ENCODE data around the gene TPRG1L. TPM values are rescaled to one million over a fixed set of nuclear protein-coding genes. Genes with fewer than 3 reads are reported as not detected.
"Not testable (repeated sequence)": the region's sequence is repeated elsewhere in the genome, so short reads cannot be mapped to it uniquely, and the experiment has no call there.

The TPRG1L gene
- polyA plus RNA-seq (ENCODE audit: insufficient read length in 3 of 3), result 10 to 100 TPM; 41.0 to 45.6 (median 41.6) TPM

DNA sequence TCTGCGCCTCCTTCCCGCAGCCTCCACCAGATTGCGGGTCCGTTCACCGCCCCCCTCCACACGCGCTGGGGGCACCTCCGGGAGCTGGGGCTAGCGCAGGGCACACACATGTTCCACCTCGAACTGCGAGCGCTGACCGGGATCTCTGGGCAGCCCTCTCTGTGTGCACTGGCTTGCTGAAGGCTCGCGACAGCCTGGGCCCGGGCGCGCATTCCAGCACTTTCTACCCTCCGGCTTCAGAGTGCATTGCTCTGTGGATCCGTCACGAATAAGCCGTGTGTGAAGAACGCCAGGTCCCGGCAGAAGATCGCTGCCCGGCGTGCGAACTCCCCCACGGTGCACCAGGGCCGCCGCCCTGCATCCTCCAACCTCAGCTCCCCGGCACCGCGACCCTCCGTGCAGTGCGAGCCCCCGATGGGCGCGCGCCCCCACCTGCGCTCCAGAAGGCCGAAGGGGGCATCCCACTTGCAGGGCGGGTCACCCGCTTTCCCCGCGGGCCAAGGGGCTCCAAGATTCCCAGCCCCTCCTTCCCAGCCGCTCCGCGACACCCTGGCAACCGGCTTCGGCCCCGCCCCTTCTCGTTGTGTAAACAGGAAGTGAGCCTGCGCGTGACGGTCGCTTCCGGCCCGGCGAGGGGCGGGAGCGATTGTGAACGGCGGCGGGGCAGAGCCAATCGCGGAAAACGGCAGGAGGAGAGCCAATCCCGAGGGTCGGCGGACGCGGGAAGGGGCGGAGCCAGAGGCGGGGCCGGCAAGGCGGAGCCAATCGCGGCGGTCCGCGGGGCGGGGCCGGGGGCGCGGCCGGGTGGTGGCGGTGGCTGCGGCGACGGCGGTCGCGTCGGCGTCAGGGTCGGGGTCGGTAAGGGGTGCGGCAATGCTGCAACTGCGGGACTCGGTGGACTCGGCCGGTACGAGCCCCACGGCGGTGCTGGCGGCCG is at the start of gene TPRG1L:
TSS of gene TPRG1L (plus strand) at position 816 of the 937 bp plus-strand sequence. CDS start at position 874, 58 bp downstream.
- DNase-seq (ENCODE audit: low read depth in 3 of 3, low spot score in 2 of 3), result peak; percentile 82 to 92 (median 91)

GRCh38 chr1:3575515-3575914 is 49.3 kb upstream of the TPRG1L start:
- DNase-seq (ENCODE audit: low read depth in 3 of 3, low spot score in 2 of 3), result not testable (repeated sequence)

DNA sequence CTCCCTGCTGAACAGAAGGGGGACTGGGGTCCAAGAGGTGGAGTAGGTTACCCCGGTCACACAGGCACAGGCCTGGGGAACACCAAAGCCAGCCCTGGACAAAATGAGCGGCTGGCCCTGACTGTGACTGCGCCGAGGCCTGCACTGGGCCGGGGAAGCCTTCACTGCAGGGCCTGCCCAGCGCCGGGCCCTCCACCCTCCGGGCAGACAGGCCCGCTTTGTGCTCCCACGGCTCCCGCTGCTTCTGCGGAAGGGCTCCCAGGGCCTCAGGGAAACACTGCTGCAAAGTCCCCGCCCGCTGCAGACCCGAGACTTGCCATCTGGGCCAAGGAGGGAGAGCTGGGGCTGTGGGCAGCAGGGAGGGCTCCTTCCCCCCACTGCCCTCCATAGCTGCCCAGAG is 48.8 kb upstream of the TPRG1L start:
- DNase-seq (ENCODE audit: low read depth in 3 of 3, low spot score in 2 of 3), result no peak

GRCh38 chr1:3577300-3577699 is 47.5 kb upstream of the TPRG1L start:
- no peak for DNase-seq (ENCODE audit: low read depth in 3 of 3, low spot score in 2 of 3)

DNA sequence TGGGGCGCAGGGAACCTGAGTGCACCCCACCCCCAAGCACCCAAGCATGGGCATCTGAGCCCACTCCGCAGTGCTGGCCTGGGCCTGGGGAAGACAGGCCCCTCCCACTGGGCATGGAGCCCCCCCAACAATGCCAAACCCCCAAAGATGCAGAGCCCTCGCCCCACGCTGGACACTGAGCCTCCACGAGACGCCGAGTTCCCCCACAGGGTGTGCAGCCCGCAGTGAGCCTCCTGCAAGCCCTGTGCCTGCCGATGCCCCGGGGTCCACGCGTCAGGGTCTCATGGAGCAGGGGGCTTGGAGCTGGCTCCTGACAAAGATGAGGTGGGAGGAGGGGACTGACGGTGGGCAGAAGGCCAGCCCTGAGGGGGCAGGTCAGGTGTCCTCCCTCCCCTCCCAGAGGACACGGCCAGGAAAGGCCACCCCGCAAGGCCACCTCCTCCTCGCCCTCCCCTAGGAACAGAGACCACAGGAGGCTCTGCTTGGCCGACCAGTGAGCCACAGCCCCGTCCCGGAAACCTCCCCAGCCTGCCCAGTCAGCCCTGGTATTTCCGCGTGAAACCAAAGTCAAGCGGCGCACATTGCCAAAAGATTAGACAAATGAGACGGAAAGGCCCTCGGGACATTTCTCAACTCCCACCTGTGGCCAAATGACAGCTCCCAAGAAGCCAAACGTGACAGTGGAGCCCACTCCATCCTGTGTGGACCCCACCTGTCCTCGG is 46.9 kb upstream of the TPRG1L start:
- DNase-seq (ENCODE audit: low read depth in 3 of 3, low spot score in 2 of 3), result no peak

DNA sequence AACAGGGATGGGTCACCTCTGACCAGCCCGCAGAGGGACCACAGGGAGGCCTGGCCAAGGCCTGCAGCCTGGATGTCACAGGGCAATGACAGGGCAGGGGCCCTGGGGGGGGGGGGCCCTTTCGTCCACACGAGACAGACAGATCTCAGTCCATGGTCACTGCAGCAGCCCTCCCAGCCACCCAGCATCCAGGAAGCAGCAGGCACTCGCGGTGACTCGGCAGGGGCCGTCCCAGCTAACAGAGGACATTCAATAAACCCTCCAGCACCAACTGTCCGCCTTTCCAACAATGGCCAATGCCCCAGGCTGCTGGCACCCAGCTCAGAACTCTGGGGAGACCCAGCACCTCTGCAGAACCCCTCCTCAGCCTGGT is 46.4 kb upstream of the TPRG1L start:
- no peak for DNase-seq (ENCODE audit: low read depth in 3 of 3, low spot score in 2 of 3)

DNA sequence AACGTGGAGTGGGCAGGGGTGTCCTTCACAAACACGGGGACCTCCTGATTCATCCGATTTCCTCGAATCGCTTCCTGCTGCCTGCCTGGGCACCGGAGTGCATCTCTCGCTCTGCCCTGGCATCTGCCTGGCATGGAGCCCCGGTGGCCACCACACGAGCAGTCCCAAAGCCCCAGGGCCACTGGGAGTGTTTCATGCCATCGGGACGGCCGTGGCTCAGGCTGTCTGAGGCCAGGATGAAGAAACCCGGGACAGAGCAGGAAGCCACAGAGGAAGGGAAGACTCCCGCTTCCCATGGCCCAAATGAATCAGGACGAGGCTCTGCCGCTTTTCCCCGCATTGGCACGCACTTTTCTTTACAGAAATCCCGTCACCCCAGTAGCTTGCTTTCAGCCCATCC is 45.9 kb upstream of the TPRG1L start:
- no peak for DNase-seq (ENCODE audit: low read depth in 3 of 3, low spot score in 2 of 3)

GRCh38 chr1:3579626-3580025 is 45.2 kb upstream of the TPRG1L start:
- DNase-seq (ENCODE audit: low read depth in 3 of 3, low spot score in 2 of 3), result no peak

DNA sequence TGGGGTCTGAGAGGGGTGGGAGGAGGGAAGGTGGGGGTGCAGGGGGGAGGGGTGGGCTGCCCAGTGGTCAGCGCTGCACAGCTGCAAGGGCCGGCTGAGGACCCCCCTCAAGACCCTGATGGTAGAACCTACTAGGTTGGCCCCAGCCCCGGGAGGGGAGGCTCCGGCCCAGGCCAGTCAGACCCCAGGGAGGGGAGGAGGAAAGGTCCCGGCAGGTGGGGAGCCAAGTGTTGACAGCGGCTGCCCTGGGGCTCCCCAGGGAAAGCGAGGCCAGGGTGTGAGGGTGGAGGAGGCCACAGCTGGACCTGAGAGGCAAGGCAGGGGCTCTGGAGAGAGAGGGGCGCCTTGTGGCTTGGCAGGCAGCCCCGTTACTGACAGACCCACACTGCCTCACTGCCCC is 44.6 kb upstream of the TPRG1L start:
- no peak for DNase-seq (ENCODE audit: low read depth in 3 of 3, low spot score in 2 of 3)

DNA sequence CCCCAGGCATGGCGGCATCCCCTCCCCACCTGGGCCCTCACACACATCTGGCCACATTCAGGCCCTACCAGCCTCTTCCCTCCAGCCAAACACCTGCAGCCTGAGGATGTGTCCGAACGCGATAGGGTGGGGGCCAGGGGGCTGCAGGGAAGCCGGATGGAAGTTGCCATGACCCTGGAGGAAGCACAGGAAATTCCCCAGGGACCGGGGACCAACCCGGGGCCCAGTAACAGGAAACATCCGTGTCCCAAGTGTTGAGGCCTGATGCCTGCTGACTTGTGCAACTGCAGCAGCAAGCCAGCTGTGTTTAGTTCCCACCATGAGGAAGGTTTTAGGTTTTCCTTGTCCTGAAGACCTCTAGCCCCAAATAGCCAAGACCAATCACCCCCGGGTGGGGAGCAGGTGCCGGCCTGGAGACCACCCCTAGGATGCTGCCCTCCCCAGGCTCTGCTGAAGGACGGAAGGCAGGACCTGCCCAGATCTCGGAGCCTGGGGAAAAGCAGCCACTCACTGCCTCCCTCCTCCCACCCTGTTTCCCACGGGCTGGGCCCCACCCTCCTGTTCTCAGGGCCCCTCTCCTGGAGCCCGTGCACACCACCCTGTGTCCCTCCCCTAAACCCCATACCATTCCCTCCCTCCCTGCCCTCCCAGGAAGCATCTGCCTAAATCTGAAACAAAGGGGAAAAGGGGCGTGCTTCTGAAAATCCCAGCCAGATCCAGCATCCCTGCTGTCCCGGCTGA is 43.3 kb upstream of the TPRG1L start:
- DNase-seq (ENCODE audit: low read depth in 3 of 3, low spot score in 2 of 3), result no peak

DNA sequence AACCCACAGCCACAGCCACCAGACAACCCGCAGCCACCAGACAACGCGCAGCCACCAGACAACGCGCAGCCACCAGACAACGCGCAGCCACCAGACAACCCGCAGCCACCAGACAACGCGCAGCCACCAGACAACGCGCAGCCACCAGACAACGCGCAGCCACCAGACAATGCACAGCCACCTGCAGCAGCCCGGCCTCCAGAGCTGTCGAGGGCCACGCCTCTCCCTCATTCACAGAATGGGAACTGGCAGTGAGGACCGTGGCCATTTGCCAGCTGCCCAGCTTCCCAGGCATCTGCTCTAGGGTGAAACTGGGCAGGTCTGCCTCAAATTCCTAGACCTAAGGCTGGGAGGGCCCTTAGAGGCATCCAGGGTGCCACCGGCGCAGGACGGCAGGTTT is 41.1 kb upstream of the TPRG1L start:
- DNase-seq (ENCODE audit: low read depth in 3 of 3, low spot score in 2 of 3), result not testable (repeated sequence)

DNA sequence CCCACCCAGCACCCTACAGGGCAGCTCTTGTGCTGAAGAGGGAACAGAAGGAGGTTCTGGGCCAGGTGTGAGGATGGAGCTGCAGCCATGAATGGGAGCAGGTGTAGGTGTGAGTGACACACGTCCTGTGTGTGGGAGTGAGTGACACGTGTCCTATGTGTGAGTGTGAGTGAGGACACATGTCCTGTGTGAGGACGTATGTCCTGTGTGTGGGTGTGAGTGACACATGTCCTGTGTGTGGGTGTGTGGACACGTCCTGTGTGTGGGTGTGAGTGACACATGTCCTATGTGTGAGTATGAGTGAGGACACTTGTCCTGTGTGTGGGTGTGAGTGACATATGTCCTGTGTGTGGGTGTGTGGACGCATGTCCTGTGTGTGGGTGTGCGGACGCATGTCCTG is 39.9 kb upstream of the TPRG1L start:
- no peak for DNase-seq (ENCODE audit: low read depth in 3 of 3, low spot score in 2 of 3)

DNA sequence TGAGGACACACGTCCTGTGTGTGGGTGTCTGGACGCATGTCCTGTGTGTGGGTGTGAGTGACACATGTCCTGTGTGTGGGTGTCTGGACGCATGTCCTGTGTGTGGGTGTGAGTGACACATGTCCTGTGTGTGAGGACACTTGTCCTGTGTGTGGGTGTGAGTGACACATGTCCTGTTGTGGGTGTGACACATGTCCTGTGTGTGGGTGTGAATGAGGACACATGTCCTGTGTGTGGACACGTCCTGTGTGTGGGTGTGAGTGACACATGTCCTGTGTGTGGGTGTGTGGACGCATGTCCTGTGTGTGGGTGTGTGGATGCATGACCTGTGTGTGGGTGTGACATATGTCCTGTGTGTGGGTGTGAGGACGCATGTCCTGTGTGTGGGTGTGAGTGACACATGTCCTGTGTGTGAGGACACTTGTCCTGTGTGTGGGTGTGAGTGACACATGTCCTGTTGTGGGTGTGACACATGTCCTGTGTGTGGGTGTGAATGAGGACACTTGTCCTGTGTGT is 39.4 kb upstream of the TPRG1L start:
- DNase-seq (ENCODE audit: low read depth in 3 of 3, low spot score in 2 of 3), result not testable (repeated sequence)

DNA sequence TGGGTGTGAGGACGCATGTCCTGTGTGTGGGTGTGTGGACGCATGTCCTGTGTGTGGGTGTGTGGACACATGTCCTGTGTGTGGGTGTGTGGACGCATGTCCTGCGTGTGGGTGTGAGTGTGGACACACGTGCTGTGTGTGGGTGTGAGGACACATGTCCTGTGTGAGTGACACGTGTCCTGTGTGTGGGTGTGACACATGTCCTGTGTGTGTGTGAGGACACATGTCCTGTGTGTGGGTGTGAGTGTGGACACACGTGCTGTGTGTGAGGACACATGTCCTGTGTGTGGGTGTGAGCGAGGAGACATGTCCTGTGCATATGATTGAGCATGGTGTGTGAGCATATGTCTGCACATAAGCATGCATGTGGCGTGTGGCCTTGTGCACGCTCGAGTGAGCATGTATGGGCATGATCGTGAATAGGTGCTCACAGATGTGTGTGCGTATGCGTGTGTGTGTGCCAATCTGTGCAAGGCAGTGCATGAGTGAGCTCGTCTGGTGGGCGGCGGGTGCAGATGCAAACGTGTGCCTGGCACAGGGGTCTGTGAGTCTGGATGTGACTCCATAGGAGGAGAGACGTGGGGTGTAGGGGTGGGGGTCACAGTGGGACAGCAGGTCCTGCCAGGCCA is 38.8 kb upstream of the TPRG1L start:
- DNase-seq (ENCODE audit: low read depth in 3 of 3, low spot score in 2 of 3), result no peak

DNA sequence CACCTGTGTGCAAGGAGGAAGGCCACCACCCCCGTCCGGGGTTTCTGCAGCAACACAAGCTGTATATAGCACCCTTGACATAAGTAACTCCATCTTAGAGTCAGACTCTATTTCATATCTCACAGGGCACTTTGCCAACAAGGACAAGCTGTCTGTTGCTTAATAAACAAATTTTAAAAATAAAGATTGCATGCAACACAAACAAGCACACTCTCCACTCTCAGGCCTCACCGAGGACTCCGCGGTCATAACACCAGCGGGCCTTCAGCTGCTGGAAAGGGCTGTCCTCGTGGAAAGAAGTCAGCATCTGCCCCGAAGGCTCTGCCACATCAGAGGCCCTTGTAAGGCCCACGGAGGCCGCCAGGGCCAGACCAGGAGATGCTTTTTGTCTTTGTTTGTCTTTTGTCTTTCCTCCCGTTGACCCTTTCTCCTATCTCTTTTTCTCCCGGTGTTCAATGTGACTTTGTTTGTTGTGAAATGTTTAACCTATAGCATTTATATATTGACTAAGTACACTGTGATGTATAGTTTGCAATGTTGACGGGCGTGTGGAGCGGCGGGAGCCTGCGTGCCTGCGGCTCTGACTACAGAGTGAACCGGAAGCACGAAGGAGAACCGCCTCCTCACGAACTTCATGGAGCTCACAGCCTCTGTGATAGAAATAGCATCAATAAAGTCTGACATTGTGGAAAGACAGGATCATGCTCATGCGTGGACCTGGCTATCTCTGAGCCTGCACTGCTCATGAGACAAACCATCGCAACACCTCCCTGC is 37.6 kb upstream of the TPRG1L start:
- no peak for DNase-seq (ENCODE audit: low read depth in 3 of 3, low spot score in 2 of 3)

GRCh38 chr1:3588395-3588794 is 36.4 kb upstream of the TPRG1L start:
- DNase-seq (ENCODE audit: low read depth in 3 of 3, low spot score in 2 of 3), result no peak

- DNase-seq (ENCODE audit: low read depth in 3 of 3, low spot score in 2 of 3), result no peak
These were observed 34.6 kb upstream of the TPRG1L start for GRCh38 chr1:3590139-3590763.

GRCh38 chr1:3590951-3591865 is 33.6 kb upstream of the TPRG1L start:
- DNase-seq (ENCODE audit: low read depth in 3 of 3, low spot score in 2 of 3), result no peak
